PC-9 (cell line): ENCODE data around the gene PTER. TPM values are rescaled to one million over a fixed set of nuclear protein-coding genes. Genes with fewer than 3 reads are reported as not detected.

Source experiments
- BruUV-seq: library from RNA; stranded (reverse); fragments of 400-500 nt; replicated peaks from 2 replicates; lab custom pipeline; 2021; lab: Mats Ljungman, UMichigan
- CTCF ChIA-PET: fragments of 300-600 bp; sonication (Branson Sonifier 250); formaldehyde crosslinking; loops from one replicate; lab custom pipeline; 2022; ENCODE audit warnings: antibody characterized with exemption; lab: Charles Lee
- POLR2A ChIA-PET: fragments of 300-600 bp; sonication (Branson Sonifier 250); formaldehyde crosslinking; loops from one replicate; lab custom pipeline; 2022; ENCODE audit warnings: antibody characterized with exemption; ENCODE audit not compliant: unreplicated experiment; lab: Charles Lee
- DNase-seq, 2 experiments: peaks; one replicate each; pipeline versions ENCODE4 v3.0.0 to v3.0.0-alpha.2; 2015 to 2022; ENCODE audit warnings: mixed read lengths in 1 of 2
- H2AFZ ChIP-seq: fragments of 200-600 bp; sonication (generic); 2 replicates; pipeline ENCODE4 v1.8.1; 2017; ENCODE audit warnings: antibody characterized with exemption
- H3F3A ChIP-seq: fragments of 200-600 bp; sonication (generic); 2 replicates; pipeline ENCODE4 v1.8.1; 2017; ENCODE audit warnings: antibody characterized with exemption, mild to moderate bottlenecking, low read depth; ENCODE audit not compliant: insufficient read depth
- H3K27ac ChIP-seq: fragments of 200-600 bp; sonication (generic); 2 replicates; pipeline ENCODE4 v1.6.1; 2016; ENCODE audit warnings: mixed run types
- H3K27me3 ChIP-seq: fragments of 200-600 bp; sonication (generic); 2 replicates; pipeline ENCODE4 v1.6.1; 2016; ENCODE audit warnings: low read depth, mixed run types; ENCODE audit not compliant: insufficient read depth
- H3K36me3 ChIP-seq: fragments of 200-600 bp; sonication (generic); 2 replicates; pipeline ENCODE4 v1.6.1; 2016; ENCODE audit warnings: low read depth, mixed run types
- H3K4me1 ChIP-seq: fragments of 200-600 bp; sonication (generic); replicated peaks from 2 replicates; pipeline ENCODE4 v1.6.1; 2016; ENCODE audit warnings: mixed run types; ENCODE audit not compliant: insufficient read depth
- H3K4me2 ChIP-seq: fragments of 200-600 bp; sonication (generic); 2 replicates; pipeline ENCODE4 v1.6.1; 2017; ENCODE audit warnings: mixed run types
- H3K4me3 ChIP-seq: fragments of 200-600 bp; sonication (generic); 2 replicates; pipeline ENCODE4 v1.6.1; 2016; ENCODE audit warnings: mixed run types
- H3K79me2 ChIP-seq: fragments of 200-600 bp; sonication (generic); 2 replicates; pipeline ENCODE4 v1.6.1; 2017; ENCODE audit warnings: low read depth, mixed run types
- H3K9me2 ChIP-seq: fragments of 200-600 bp; sonication (generic); 2 replicates; pipeline ENCODE4 v1.8.1; 2017; ENCODE audit warnings: mild to moderate bottlenecking; ENCODE audit not compliant: insufficient read depth
- H3K9me3 ChIP-seq: fragments of 200-600 bp; sonication (generic); 2 replicates; pipeline ENCODE4 v1.8.1; 2016; ENCODE audit warnings: low read depth; ENCODE audit not compliant: insufficient read depth
- H4K20me1 ChIP-seq: fragments of 200-600 bp; sonication (generic); 2 replicates; pipeline ENCODE4 v1.8.1; 2017; ENCODE audit not compliant: insufficient read depth
- EZH2 ChIP-seq: fragments of 200-600 bp; sonication (generic); IDR thresholded peaks from 2 replicates; pipeline ENCODE4 v1.8.0; 2017; ENCODE audit warnings: antibody characterized with exemption, low read depth
- intact Hi-C: fragments of 100-400 bp; cut with micrococcal nuclease; formaldehyde crosslinking; loops from one replicate; pipeline ENCODE4 v1.10.0; 2022; ENCODE audit not compliant: unreplicated experiment
- total RNA-seq: library from RNA; stranded (reverse); gene quantifications from 2 replicates; pipeline ENCODE4 v1.2.3, GENCODE V29; 2021
- TF ChIP-seq, protein P1 (sequence below): fragments of 200-600 bp; sonication (generic); conservative IDR thresholded peaks from 2 replicates; pipeline ENCODE4 v1.6.1; 2017; ENCODE audit warnings: mixed run types, antibody characterized with exemption, mild to moderate bottlenecking, moderate library complexity

Gene PTER
- total RNA-seq, 1 experiment from 2014 or later = 36.1 TPM

DNA sequence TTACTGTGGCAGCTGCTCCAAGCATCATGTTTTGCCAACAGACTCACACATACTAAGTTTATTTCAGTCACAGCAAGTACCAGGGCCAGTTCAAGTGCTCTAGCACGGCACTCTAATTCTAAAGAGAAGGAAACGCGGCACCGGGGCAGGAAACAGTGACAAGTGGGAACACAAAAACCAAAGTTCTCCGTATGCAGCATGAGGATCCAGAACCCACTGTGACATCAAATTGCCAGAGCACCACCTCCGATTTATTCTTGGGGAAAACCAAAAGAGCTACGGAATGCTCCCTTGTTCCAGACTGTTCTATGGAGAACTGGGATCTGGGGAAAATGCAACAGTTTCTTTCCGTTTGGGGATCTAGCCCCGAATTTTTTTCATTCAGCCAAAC lies 448 bp upstream of the PTER start:
- H3K27ac ChIP-seq = no peak overlapping the region
- H2AFZ ChIP-seq = peak overlapping the region; percentile 75; the same call in 1 of the 2 replicates
- no TSS peak for BruUV-seq
- ChIA-PET POLR2A (no interaction called here), CTCF (interaction anchor here (0.6 kb wide), 1 partner anchor 1036 kb away, joined by 11 read pairs; no protein-coding TSS in a partner anchor)
- H3K9me2 ChIP-seq = no peaks in the 10 kb centered on the region
- peak overlapping the region; percentile 78 for H3K4me3 ChIP-seq
- H3K79me2 ChIP-seq = peaks cover 19% of the 10 kb centered on the region
- no peaks in the 10 kb centered on the region for H3K9me3 ChIP-seq
- peak overlapping the region; percentile 87 for H3K4me2 ChIP-seq
- no peak for TF ChIP-seq EZH2
- TF ChIP-seq, protein P1, sequence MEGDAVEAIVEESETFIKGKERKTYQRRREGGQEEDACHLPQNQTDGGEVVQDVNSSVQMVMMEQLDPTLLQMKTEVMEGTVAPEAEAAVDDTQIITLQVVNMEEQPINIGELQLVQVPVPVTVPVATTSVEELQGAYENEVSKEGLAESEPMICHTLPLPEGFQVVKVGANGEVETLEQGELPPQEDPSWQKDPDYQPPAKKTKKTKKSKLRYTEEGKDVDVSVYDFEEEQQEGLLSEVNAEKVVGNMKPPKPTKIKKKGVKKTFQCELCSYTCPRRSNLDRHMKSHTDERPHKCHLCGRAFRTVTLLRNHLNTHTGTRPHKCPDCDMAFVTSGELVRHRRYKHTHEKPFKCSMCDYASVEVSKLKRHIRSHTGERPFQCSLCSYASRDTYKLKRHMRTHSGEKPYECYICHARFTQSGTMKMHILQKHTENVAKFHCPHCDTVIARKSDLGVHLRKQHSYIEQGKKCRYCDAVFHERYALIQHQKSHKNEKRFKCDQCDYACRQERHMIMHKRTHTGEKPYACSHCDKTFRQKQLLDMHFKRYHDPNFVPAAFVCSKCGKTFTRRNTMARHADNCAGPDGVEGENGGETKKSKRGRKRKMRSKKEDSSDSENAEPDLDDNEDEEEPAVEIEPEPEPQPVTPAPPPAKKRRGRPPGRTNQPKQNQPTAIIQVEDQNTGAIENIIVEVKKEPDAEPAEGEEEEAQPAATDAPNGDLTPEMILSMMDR = no peak
- H3K4me1 ChIP-seq = peaks cover 37% of the 10 kb centered on the region
- no peaks in the 10 kb centered on the region for H4K20me1 ChIP-seq
- H3K36me3 ChIP-seq = no peaks in the 10 kb centered on the region
- intact Hi-C loops = no loop called here
- no peak for DNase-seq
- no peaks in the 10 kb centered on the region for H3K27me3 ChIP-seq
- peaks cover 28% of the 10 kb centered on the region for H3F3A ChIP-seq

GRCh38 chr10:16437540-16437894 lies 707 bp downstream of the PTER start:
- TF ChIP-seq EZH2 = no peak
- TF ChIP-seq, protein P1 = no peak
- CTCF ChIA-PET = no interaction called here
- POLR2A ChIA-PET = interaction anchor here (0.6 kb wide), 1 partner anchor 77 kb away, joined by 3 read pairs; no protein-coding TSS in a partner anchor
- peak overlapping the region; percentile 99 for H3K27ac ChIP-seq
- BruUV-seq = TSS peak; percentile 54
- DNase-seq = no peak
- no peaks in the 10 kb centered on the region for H4K20me1 ChIP-seq
- peak overlapping the region; percentile 78 for H3K4me3 ChIP-seq
- no peaks in the 10 kb centered on the region for H3K27me3 ChIP-seq
- H2AFZ ChIP-seq = no peak overlapping the region
- H3F3A ChIP-seq = peaks cover 35% of the 10 kb centered on the region
- intact Hi-C loops = no loop called here
- H3K9me3 ChIP-seq = no peaks in the 10 kb centered on the region
- no peaks in the 10 kb centered on the region for H3K9me2 ChIP-seq
- no peaks in the 10 kb centered on the region for H3K36me3 ChIP-seq
- peak overlapping the region; percentile 87 for H3K4me2 ChIP-seq
- H3K4me1 ChIP-seq = peaks cover 45% of the 10 kb centered on the region
- H3K79me2 ChIP-seq = peaks cover 31% of the 10 kb centered on the region

- H3K4me3 ChIP-seq = peak overlapping the region; percentile 34; the same call in 1 of the 2 replicates
- TF ChIP-seq, protein P1 = no peak
- TF ChIP-seq EZH2 = no peak
- H3K36me3 ChIP-seq = no peaks in the 10 kb centered on the region
- peaks cover 35% of the 10 kb centered on the region for H3F3A ChIP-seq
- POLR2A ChIA-PET = interaction anchor here (0.6 kb wide), 1 partner anchor 57 kb away, joined by 5 read pairs; no protein-coding TSS in a partner anchor
- H3K27me3 ChIP-seq = no peaks in the 10 kb centered on the region
- no peaks in the 10 kb centered on the region for H3K9me2 ChIP-seq
- intact Hi-C loops = no loop called here
- peak overlapping the region; percentile 87 for H3K4me2 ChIP-seq
- DNase-seq = no peak
- no peaks in the 10 kb centered on the region for H3K9me3 ChIP-seq
- peak overlapping the region; percentile 99 for H3K27ac ChIP-seq
- CTCF ChIA-PET = no interaction called here
- H2AFZ ChIP-seq = no peak overlapping the region
- BruUV-seq = no TSS peak
- peaks cover 43% of the 10 kb centered on the region for H3K79me2 ChIP-seq
- H3K4me1 ChIP-seq = peaks cover 45% of the 10 kb centered on the region
- H4K20me1 ChIP-seq = no peaks in the 10 kb centered on the region
Measured at GRCh38 chr10:16439295-16439694, 2.5 kb downstream of the PTER start.
